ENCODE measurements around the gene CRACR2B.

Gene CRACR2B

GRCh38 chr11:795634-796564 is 31.8 kb upstream of the CRACR2B start:
- Histone ChIP-seq H3K9me3 (ENCODE audit: control extremely low read depth in 1 of 5, control insufficient read depth in 4 of 5, insufficient read depth in 2 of 5, low read depth in 1 of 5, low read length in 4 of 5) (no peaks in the 10 kb centered on the region), H3K27me3 (replicated peaks in 2 of 5; ENCODE audit: control insufficient read depth in 4 of 5, insufficient read depth in 5 of 5, low read length in 4 of 5) (peaks cover 0 to 5% (median 0%) of the 10 kb centered on the region in 5 experiments), H3K36me3 (ENCODE audit: control insufficient read depth in 4 of 4, insufficient read depth in 4 of 4, low read length in 3 of 4) (peaks cover 4 to 52% (median 32%) of the 10 kb centered on the region in 4 experiments), H3K27ac (ENCODE audit: insufficient read depth in 1 of 2, low read depth in 1 of 2, low read length in 2 of 2, poor library complexity in 1 of 2, severe bottlenecking in 2 of 2) (peak overlapping the region in 1 of 2 experiments; percentile 79), H3K4me1 (ENCODE audit: control extremely low read depth in 1 of 4, control insufficient read depth in 4 of 4, insufficient read depth in 4 of 4, low read length in 3 of 4) (peaks cover 4 to 30% (median 26%) of the 10 kb centered on the region in 4 experiments), H3K4me3 (ENCODE audit: control insufficient read depth in 1 of 7, extremely low read depth in 1 of 7, insufficient read depth in 4 of 7, low read depth in 2 of 7, low read length in 6 of 7) (peak overlapping the region; percentile 40 to 96 (median 86))
- CTCF ChIA-PET, result interaction anchor here (1.2 to 1.4 kb wide), 2 partner anchors 10 to 12 kb away, joined by 3 to 5 read pairs; no protein-coding TSS in a partner anchor
- POLR2A ChIA-PET, result interaction anchor here (1.8 kb wide), 1 partner anchor 14 kb away, joined by 5 read pairs; the partner anchor contains the start of gene RPLP2
- 2% methylated on average over 18 of the region's 26 CpGs for WGBS (ENCODE audit: insufficient coverage)
- peak; percentile 84 to 91 (median 91) for DNase-seq

GRCh38 chr11:796565-797295 is 31.0 kb upstream of the CRACR2B start:
- no peak for DNase-seq
- Histone ChIP-seq H3K27ac (ENCODE audit: insufficient read depth in 1 of 2, low read depth in 1 of 2, low read length in 2 of 2, poor library complexity in 1 of 2, severe bottlenecking in 2 of 2) (peak overlapping the region in 1 of 2 experiments; percentile 79), H3K36me3 (ENCODE audit: control insufficient read depth in 4 of 4, insufficient read depth in 4 of 4, low read length in 3 of 4) (peaks cover 4 to 54% (median 33%) of the 10 kb centered on the region in 4 experiments)

GRCh38 chr11:797296-798092 is 30.2 kb upstream of the CRACR2B start:
- H3K9me3 ChIP-seq (ENCODE audit: control extremely low read depth in 1 of 5, control insufficient read depth in 4 of 5, insufficient read depth in 2 of 5, low read depth in 1 of 5, low read length in 4 of 5), result no peaks in the 10 kb centered on the region
- no peaks in the 10 kb centered on the region for H3K27me3 ChIP-seq (replicated peaks in 2 of 5; ENCODE audit: control insufficient read depth in 4 of 5, insufficient read depth in 5 of 5, low read length in 4 of 5)
- ChIA-PET POLR2A (interaction anchor here (1.8 kb wide), 1 partner anchor 12 kb away, joined by 5 read pairs; the partner anchor contains the start of gene RPLP2), CTCF (interaction anchor here (1.4 to 1.7 kb wide), 3 partner anchors 8 to 18 kb away, joined by 3 to 6 read pairs (median 5); no protein-coding TSS in a partner anchor)
- H3K4me3 ChIP-seq (ENCODE audit: control insufficient read depth in 1 of 7, extremely low read depth in 1 of 7, insufficient read depth in 4 of 7, low read depth in 2 of 7, low read length in 6 of 7), result peak overlapping the region; percentile 59 to 96 (median 86)
- DNase-seq, result peak; percentile 58 to 85 (median 79)
- H3K36me3 ChIP-seq (ENCODE audit: control insufficient read depth in 4 of 4, insufficient read depth in 4 of 4, low read length in 3 of 4), result peaks cover 4 to 54% (median 32%) of the 10 kb centered on the region in 4 experiments
- H3K4me1 ChIP-seq (ENCODE audit: control extremely low read depth in 1 of 4, control insufficient read depth in 4 of 4, insufficient read depth in 4 of 4, low read length in 3 of 4), result peaks cover 4 to 30% (median 26%) of the 10 kb centered on the region in 4 experiments
- WGBS (ENCODE audit: insufficient coverage), result 0% methylated on average over 56 of the region's 57 CpGs
- peak overlapping the region; percentile 40 to 79 for H3K27ac ChIP-seq (ENCODE audit: insufficient read depth in 1 of 2, low read depth in 1 of 2, low read length in 2 of 2, poor library complexity in 1 of 2, severe bottlenecking in 2 of 2)

More at GRCh38 chr11:796565-797295, 31.0 kb upstream of the CRACR2B start:
- Histone ChIP-seq H3K9me3 (ENCODE audit: control extremely low read depth in 1 of 5, control insufficient read depth in 4 of 5, insufficient read depth in 2 of 5, low read depth in 1 of 5, low read length in 4 of 5) (no peaks in the 10 kb centered on the region), H3K27me3 (replicated peaks in 2 of 5; ENCODE audit: control insufficient read depth in 4 of 5, insufficient read depth in 5 of 5, low read length in 4 of 5) (no peaks in the 10 kb centered on the region), H3K4me3 (ENCODE audit: control insufficient read depth in 1 of 7, extremely low read depth in 1 of 7, insufficient read depth in 4 of 7, low read depth in 2 of 7, low read length in 6 of 7) (peak overlapping the region; percentile 59 to 96 (median 86)), H3K4me1 (ENCODE audit: control extremely low read depth in 1 of 4, control insufficient read depth in 4 of 4, insufficient read depth in 4 of 4, low read length in 3 of 4) (peaks cover 4 to 30% (median 26%) of the 10 kb centered on the region in 4 experiments)
- CTCF ChIA-PET, result interaction anchor here (1.4 to 1.7 kb wide), 3 partner anchors 9 to 18 kb away, joined by 3 to 6 read pairs (median 5); no protein-coding TSS in a partner anchor
- 32% methylated on average over 14 of the region's 18 CpGs for WGBS (ENCODE audit: insufficient coverage)
- POLR2A ChIA-PET, result interaction anchor here (1.8 kb wide), 1 partner anchor 13 kb away, joined by 5 read pairs; the partner anchor contains the start of gene RPLP2

- peak within 1 kb of the TSS; percentile 59 to 96 (median 86) for H3K4me3 ChIP-seq (ENCODE audit: control insufficient read depth in 1 of 7, extremely low read depth in 1 of 7, insufficient read depth in 4 of 7, low read depth in 2 of 7, low read length in 6 of 7)
- WGBS (ENCODE audit: insufficient coverage), result 2% methylated on average over 50 of the region's 69 CpGs
- H3K9me3 ChIP-seq (ENCODE audit: control extremely low read depth in 1 of 5, control insufficient read depth in 4 of 5, insufficient read depth in 2 of 5, low read depth in 1 of 5, low read length in 4 of 5), result no peaks in the 10 kb centered on the region
- peaks cover 4 to 34% (median 28%) of the 10 kb centered on the region in 4 experiments for H3K4me1 ChIP-seq (ENCODE audit: control extremely low read depth in 1 of 4, control insufficient read depth in 4 of 4, insufficient read depth in 4 of 4, low read length in 3 of 4)
- H3K27ac ChIP-seq (ENCODE audit: insufficient read depth in 1 of 2, low read depth in 1 of 2, low read length in 2 of 2, poor library complexity in 1 of 2, severe bottlenecking in 2 of 2), result peak within 1 kb of the TSS; percentile 40 to 79
- CTCF ChIA-PET, result interaction anchor here (1.5 to 1.7 kb wide), 2 partner anchors 7 to 19 kb away, joined by 3 to 6 read pairs; no protein-coding TSS in a partner anchor
- no peaks in the 10 kb centered on the region for H3K27me3 ChIP-seq (replicated peaks in 2 of 5; ENCODE audit: control insufficient read depth in 4 of 5, insufficient read depth in 5 of 5, low read length in 4 of 5)
- peaks cover 4 to 55% (median 28%) of the 10 kb centered on the region in 4 experiments for H3K36me3 ChIP-seq (ENCODE audit: control insufficient read depth in 4 of 4, insufficient read depth in 4 of 4, low read length in 3 of 4)
- POLR2A ChIA-PET, result no interaction called here
- peak; percentile 82 to 89 (median 88) for DNase-seq
Measured at GRCh38 chr11:798093-798713, 29.5 kb upstream of the CRACR2B start, which contains the start of gene SLC25A22. SLC25A22 (minus strand) TSS chr11:798281; CDS start chr11:795006, 3,275 bp downstream.

- peaks cover 4 to 50% (median 44%) of the 10 kb centered on the region in 4 experiments for H3K4me1 ChIP-seq (ENCODE audit: control extremely low read depth in 1 of 4, control insufficient read depth in 4 of 4, insufficient read depth in 4 of 4, low read length in 3 of 4)
Measured at GRCh38 chr11:799641-800316, 27.9 kb upstream of the CRACR2B start.

More at GRCh38 chr11:799641-800316, 27.9 kb upstream of the CRACR2B start:
- H3K27ac ChIP-seq (ENCODE audit: insufficient read depth in 1 of 2, low read depth in 1 of 2, low read length in 2 of 2, poor library complexity in 1 of 2, severe bottlenecking in 2 of 2), result no peak overlapping the region
- 98% methylated on average over 29 of the region's 32 CpGs for WGBS (ENCODE audit: insufficient coverage)
- H3K27me3 ChIP-seq (replicated peaks in 2 of 5; ENCODE audit: control insufficient read depth in 4 of 5, insufficient read depth in 5 of 5, low read length in 4 of 5), result no peaks in the 10 kb centered on the region
- no peaks in the 10 kb centered on the region for H3K9me3 ChIP-seq (ENCODE audit: control extremely low read depth in 1 of 5, control insufficient read depth in 4 of 5, insufficient read depth in 2 of 5, low read depth in 1 of 5, low read length in 4 of 5)
- CTCF ChIA-PET, result interaction anchor here (1.4 to 1.7 kb wide), 2 partner anchors 17 to 20 kb away, joined by 4 to 5 read pairs; partner anchors contain the start of gene PNPLA2
- H3K36me3 ChIP-seq (ENCODE audit: control insufficient read depth in 4 of 4, insufficient read depth in 4 of 4, low read length in 3 of 4), result peaks cover 0 to 41% (median 19%) of the 10 kb centered on the region in 4 experiments
- H3K4me3 ChIP-seq (ENCODE audit: control insufficient read depth in 1 of 7, extremely low read depth in 1 of 7, insufficient read depth in 4 of 7, low read depth in 2 of 7, low read length in 6 of 7), result no peak overlapping the region
- DNase-seq, result no peak
- POLR2A ChIA-PET, result no interaction called here

Data from common myeloid progenitor, CD34-positive (primary cell).